ENCODE results near the gene CLPSL1.

GRCh38 chr6:35801148-35801547, 20.3 kb downstream of the CLPSL1 start:
- TF ChIP-seq POLR2A (IDR thresholded peaks at IDR 0.05; ENCODE audit: low read depth, low read length) (no peak), POLR2AphosphoS5 (IDR thresholded peaks at IDR 0.05; ENCODE audit: low read depth, low read length) (no peak), TAF1 (IDR thresholded peaks at IDR 0.05; ENCODE audit: borderline replicate concordance, low read depth, low read length) (no peak)

All from GM12892 (cell line).